B cell (primary cell): Measurements from ENCODE around the gene STXBP2.

Source experiments
- CTCF ChIP-seq: fragments of 200-600 bp; IDR thresholded peaks from one replicate; pipeline ENCODE4 v1.8.0; 2022; ENCODE audit warnings: antibody characterized with exemption, mild to moderate bottlenecking
- EZH2 ChIP-seq: IDR thresholded peaks from 2 replicates; pipeline ENCODE4 v1.6.1; 2012; ENCODE audit warnings: borderline replicate concordance, low read depth, mild to moderate bottlenecking, moderate library complexity, low read length; ENCODE audit not compliant: insufficient read depth, poor library complexity, severe bottlenecking

DNA sequence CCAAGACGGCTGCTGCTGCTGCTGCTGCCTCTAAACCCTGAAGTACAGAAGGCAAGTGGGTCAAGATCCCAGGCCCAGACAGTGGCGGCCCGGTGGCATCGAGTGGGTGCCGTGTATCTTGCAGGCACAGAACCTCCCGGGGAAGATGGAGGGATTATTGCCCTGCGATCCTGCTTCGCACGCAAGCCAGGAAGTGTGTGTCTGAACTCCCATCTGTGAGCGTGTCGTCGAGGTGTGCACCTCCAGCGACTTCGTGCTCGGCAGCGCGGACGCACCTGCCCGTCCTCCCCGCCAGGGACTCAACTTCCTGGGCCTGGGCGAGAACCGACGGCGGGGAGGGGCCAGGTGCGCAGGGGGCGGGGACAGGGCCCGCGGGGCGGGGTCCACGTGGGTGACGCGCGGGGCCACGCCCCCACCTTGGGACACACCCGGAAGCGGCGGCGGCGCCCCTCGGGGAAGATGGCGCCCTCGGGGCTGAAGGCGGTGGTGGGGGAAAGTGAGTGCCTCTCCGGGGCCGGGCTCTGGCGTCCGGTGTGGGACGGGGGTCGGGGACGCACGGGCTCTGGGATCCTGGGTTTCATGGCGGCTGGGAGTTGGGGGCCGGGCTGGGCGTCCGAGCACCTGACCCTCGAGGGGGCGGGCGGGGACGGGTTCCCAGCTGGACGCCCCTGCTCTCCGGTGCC, at the start of gene STXBP2:
- TF ChIP-seq CTCF (peak; percentile 35), EZH2 (no peak)
